ENCODE measurements around the gene PDSS2. TPM values are rescaled to one million over a fixed set of nuclear protein-coding genes. Genes with fewer than 3 reads are reported as not detected.

The PDSS2 gene
- total RNA-seq, 2 donors from 2014 or later = 8.2 to 13.7 TPM

DNA sequence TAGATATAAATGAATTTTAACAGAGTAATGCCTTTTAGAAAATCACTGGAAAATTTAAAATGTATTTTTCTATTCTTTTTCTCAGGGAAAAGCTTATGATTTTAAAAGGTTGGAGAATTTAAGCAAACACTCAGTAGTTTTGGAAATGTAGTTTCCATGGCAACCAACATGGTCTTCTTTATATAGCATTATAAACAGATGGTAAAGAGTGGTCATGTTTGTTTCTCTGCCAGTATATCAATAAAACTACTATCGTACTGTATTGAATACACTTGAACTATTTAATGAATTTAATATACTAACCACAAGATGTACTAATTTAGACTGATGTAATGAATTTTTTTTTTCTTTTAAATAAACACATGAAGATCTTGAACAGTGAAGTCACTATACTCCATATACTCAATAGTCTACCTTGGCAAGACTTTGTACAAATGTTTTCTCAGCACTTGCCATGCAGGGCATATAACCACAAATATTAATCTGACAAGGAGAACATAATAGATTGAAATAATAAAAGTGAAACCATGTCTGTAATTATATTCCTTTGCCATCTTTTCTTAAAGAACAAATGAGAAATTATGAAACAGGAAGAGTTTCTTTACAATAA is 105.5 kb downstream of the PDSS2 start:
- Histone ChIP-seq H3K36me3 (ENCODE audit: control insufficient read depth, insufficient read depth, low read length) (no peaks in the 10 kb centered on the region), H3K27me3 (ENCODE audit: control insufficient read depth, insufficient read depth, low read length, poor library complexity, severe bottlenecking) (no peaks in the 10 kb centered on the region), H3K9ac (ENCODE audit: extremely low read depth, low read length, poor library complexity, severe bottlenecking) (no peak overlapping the region), H3K4me3 (ENCODE audit: low read length) (no peak overlapping the region), H3K9me3 (ENCODE audit: control insufficient read depth, low read length) (no peaks in the 10 kb centered on the region), H3K27ac (ENCODE audit: low read depth, low read length) (no peak overlapping the region), H3K4me1 (ENCODE audit: control insufficient read depth, insufficient read depth, low read length) (no peaks in the 10 kb centered on the region)
- Mint-ChIP-seq H3K27me3 (ENCODE audit: insufficient read depth) (no peaks in the 10 kb centered on the region), H3K4me1 (no peaks in the 10 kb centered on the region), H3K4me3 (no peak overlapping the region), H3K36me3 (ENCODE audit: low read depth) (no peaks in the 10 kb centered on the region), H3K9me3 (no peaks in the 10 kb centered on the region), H3K27ac (no peak overlapping the region)
- no CpG with 5 or more reads among the region's 1 CpG for WGBS, 2 experiments (ENCODE audit: insufficient coverage in 1 of 2, insufficient read length in 1 of 2)
- no peak for TF ChIP-seq CTCF (conservative IDR thresholded peaks at IDR 0.05)
- no peak for DNase-seq

DNA sequence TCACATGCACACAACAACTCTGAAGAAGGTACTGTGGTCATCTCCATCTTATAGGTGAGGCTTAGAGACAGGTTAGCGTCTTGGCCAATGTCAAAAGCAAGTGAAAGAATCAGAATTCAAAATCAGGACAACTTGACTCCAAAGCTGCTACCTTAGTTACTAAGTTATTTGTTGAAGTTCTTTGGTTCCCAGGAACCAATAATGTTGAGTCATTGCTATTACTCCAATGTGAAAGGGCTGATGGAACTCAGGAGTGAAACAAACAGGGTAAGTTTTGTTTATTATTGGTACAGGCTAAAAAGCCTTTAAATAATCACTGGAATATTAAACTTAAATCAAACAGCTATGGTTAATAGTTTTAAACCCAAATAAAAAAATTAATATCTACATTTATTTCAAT is 111.1 kb downstream of the PDSS2 start:
- Histone ChIP-seq H3K36me3 (ENCODE audit: control insufficient read depth, insufficient read depth, low read length) (no peaks in the 10 kb centered on the region), H3K4me3 (ENCODE audit: low read length) (no peak overlapping the region), H3K4me1 (ENCODE audit: control insufficient read depth, insufficient read depth, low read length) (no peaks in the 10 kb centered on the region), H3K9ac (ENCODE audit: extremely low read depth, low read length, poor library complexity, severe bottlenecking) (no peak overlapping the region), H3K27me3 (ENCODE audit: control insufficient read depth, insufficient read depth, low read length, poor library complexity, severe bottlenecking) (no peaks in the 10 kb centered on the region), H3K27ac (ENCODE audit: low read depth, low read length) (no peak overlapping the region), H3K9me3 (ENCODE audit: control insufficient read depth, low read length) (no peaks in the 10 kb centered on the region)
- no peak for TF ChIP-seq CTCF (conservative IDR thresholded peaks at IDR 0.05)
- Mint-ChIP-seq H3K36me3 (ENCODE audit: low read depth) (no peaks in the 10 kb centered on the region), H3K4me3 (no peak overlapping the region), H3K27me3 (ENCODE audit: insufficient read depth) (no peaks in the 10 kb centered on the region), H3K27ac (no peak overlapping the region), H3K4me1 (no peaks in the 10 kb centered on the region), H3K9me3 (no peaks in the 10 kb centered on the region)
- DNase-seq = no peak
- 97% methylated on average over 1 of the region's 1 CpG; no CpG with 5 or more reads in 1 of the 2 experiments for WGBS, 2 experiments (ENCODE audit: insufficient coverage in 1 of 2, insufficient read length in 1 of 2)

DNA sequence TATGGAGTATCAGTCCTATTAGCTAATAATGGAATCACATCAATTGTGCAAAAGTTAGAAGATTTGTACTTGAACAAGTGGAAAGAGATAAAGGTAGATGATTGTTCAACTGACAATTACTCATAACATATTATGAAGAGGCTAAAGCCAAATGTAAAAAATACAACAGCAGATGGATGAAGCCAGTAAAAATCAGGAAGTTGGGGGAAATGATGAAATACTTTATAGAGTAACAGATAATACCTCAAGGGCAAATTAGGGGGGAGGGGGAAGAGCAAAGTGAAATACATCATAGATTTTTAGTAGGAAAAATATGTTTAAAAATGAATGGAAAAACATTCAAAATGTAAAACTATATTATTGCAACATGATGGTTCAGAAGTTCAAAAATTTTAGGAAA is 114.0 kb downstream of the PDSS2 start:
- Histone ChIP-seq H3K36me3 (ENCODE audit: control insufficient read depth, insufficient read depth, low read length) (no peaks in the 10 kb centered on the region), H3K9ac (ENCODE audit: extremely low read depth, low read length, poor library complexity, severe bottlenecking) (no peak overlapping the region), H3K4me3 (ENCODE audit: low read length) (no peak overlapping the region), H3K9me3 (ENCODE audit: control insufficient read depth, low read length) (no peaks in the 10 kb centered on the region), H3K4me1 (ENCODE audit: control insufficient read depth, insufficient read depth, low read length) (no peaks in the 10 kb centered on the region), H3K27me3 (ENCODE audit: control insufficient read depth, insufficient read depth, low read length, poor library complexity, severe bottlenecking) (no peaks in the 10 kb centered on the region), H3K27ac (ENCODE audit: low read depth, low read length) (no peak overlapping the region)
- Mint-ChIP-seq H3K9me3 (no peaks in the 10 kb centered on the region), H3K36me3 (ENCODE audit: low read depth) (no peaks in the 10 kb centered on the region), H3K27me3 (ENCODE audit: insufficient read depth) (no peaks in the 10 kb centered on the region), H3K4me1 (no peaks in the 10 kb centered on the region), H3K27ac (no peak overlapping the region), H3K4me3 (no peak overlapping the region)
- TF ChIP-seq CTCF (conservative IDR thresholded peaks at IDR 0.05) = no peak
- no peak for DNase-seq
